Spleen (tissue), 11 donors: ENCODE measurements around the gene CHRM4. TPM values are rescaled to one million over a fixed set of nuclear protein-coding genes. Genes with fewer than 3 reads are reported as not detected.
A peak's percentile ranks its signal among the peaks of the same experiment; 100 is the strongest.

Experiments
- DNase-seq: peaks from one replicate; pipeline ENCODE4 v3.0.0-alpha.2; 2020
- H3K27ac ChIP-seq, 8 donors: fragments of 200-600 bp; sonication (generic) in 7 of 8; 1 replicate in 4 of 8; 2 replicates in 4 of 8; pipeline versions ENCODE4 v1.5.0 to v1.8.0; 2016 to 2021; ENCODE audit warnings: inconsistent platforms in 4 of 8, mild to moderate bottlenecking in 4 of 8, moderate library complexity in 1 of 8
- H3K27me3 ChIP-seq, 7 donors: fragments of 200-600 bp; sonication (generic) in 6 of 7; replicated peaks in 1 of 7; 1 replicate in 4 of 7; 2 replicates in 3 of 7; pipeline versions ENCODE4 v1.5.0 to v1.8.0; 2016 to 2021; ENCODE audit warnings: inconsistent platforms in 3 of 7, mild to moderate bottlenecking in 1 of 7
- H3K36me3 ChIP-seq, 6 donors: fragments of 200-600 bp; sonication (generic) in 5 of 6; 1 replicate in 4 of 6; 2 replicates in 2 of 6; pipeline versions ENCODE4 v1.5.0 to v1.8.0; 2016 to 2021; ENCODE audit warnings: inconsistent platforms in 2 of 6
- H3K4me1 ChIP-seq, 6 donors: fragments of 200-600 bp; sonication (generic) in 5 of 6; 1 replicate in 3 of 6; 2 replicates in 3 of 6; pipeline versions ENCODE4 v1.5.0 to v1.8.0; 2016 to 2021; ENCODE audit warnings: inconsistent platforms in 3 of 6
- H3K4me3 ChIP-seq, 8 donors: fragments of 200-600 bp; sonication (generic) in 7 of 8; 1 replicate in 4 of 8; 2 replicates in 4 of 8; pipeline versions ENCODE4 v1.5.0 to v1.8.0; 2016 to 2021; ENCODE audit warnings: inconsistent platforms in 4 of 8, mild to moderate bottlenecking in 4 of 8, moderate library complexity in 2 of 8
- H3K9me3 ChIP-seq, 8 donors: fragments of 200-600 bp; sonication (generic) in 7 of 8; 1 replicate in 4 of 8; 2 replicates in 4 of 8; pipeline versions ENCODE4 v1.5.0 to v1.8.0; 2016 to 2021; ENCODE audit warnings: inconsistent platforms in 4 of 8
- CTCF ChIP-seq, 11 experiments: fragments of 200-600 bp in 7 of 11; fragments of 450-650 bp in 4 of 11; sonication (generic) in 4 of 11; IDR thresholded peaks in 8 of 11; conservative IDR thresholded peaks in 3 of 11; 1 replicate in 7 of 11; 2 replicates in 4 of 11; pipeline versions ENCODE4 v1.4.0 to v1.8.0; 2016 to 2021; ENCODE audit warnings: antibody characterized with exemption in 11 of 11, inconsistent platforms in 4 of 11, mild to moderate bottlenecking in 1 of 11
- POLR2A ChIP-seq, 3 donors: fragments of 450-650 bp; IDR thresholded peaks; one replicate each; pipeline ENCODE4 v1.5.1; 2017; ENCODE audit warnings: antibody characterized with exemption in 3 of 3, mild to moderate bottlenecking in 1 of 3
- POLR2AphosphoS5 ChIP-seq, 3 donors: sonication (generic); formaldehyde crosslinking; IDR thresholded peaks; one replicate each; pipeline ENCODE4 v1.5.1; 2017; ENCODE audit warnings: antibody characterized with exemption in 3 of 3
- WGBS, 5 donors: extraction: QIAGEN DNeasy Blood & Tissue Kit in 3 of 5; methylation state at CpG; one replicate each; pipeline versions ENCODE4 v1.1.5 to v1.1.7; 2013 to 2018; 5-methylcytosine and 5-hydroxymethylcytosine counted together
- intact Hi-C: fragments of 100-400 bp; cut with DNase I; formaldehyde crosslinking; loops from one replicate; pipeline ENCODE4 v1.15.0; 2023; ENCODE audit warnings: low total_unique reads
- polyA plus RNA-seq, 3 donors: library from polyadenylated mRNA; stranded (reverse); fragments of 200-250 nt; gene quantifications; one replicate each; pipeline ENCODE4 v1.2.1, GENCODE V29; 2013
- total RNA-seq, 7 donors: library from RNA; depleted of rRNA in 3 of 7; stranded (reverse); fragments of >200 nt in 3 of 7; fragmentation: NEBNext Ultra II Directional in 4 of 7; extraction: Animal tissue kit (Norgen Biotek cat#: 25700) in 4 of 7; gene quantifications; one replicate each; pipeline versions ENCODE4 v1.1.0 to v1.2.1, GENCODE V29; 2016 to 2021
- donor health status: healthy with polysubstance abuse.
- donor health status: DM: no; HTN: no; CAD: no; lungs with moderate emphysema.
- donor health status: DM: no; HTN: no; CAD: no.
- donor health status: Bipolar disorder and iron deficiency.
- donor health status: healthy.
- donor health status: DM: no; HTN: no; CAD: no.
- donor health status: DM: yes; HTN: yes; CAD: no.

Gene CHRM4
- total and polyA plus RNA-seq, 10 donors = 0.06 to 34.1 (median 3.3) TPM

- Histone ChIP-seq H3K4me3 (no peak overlapping the region), H3K9me3 (no peaks in the 10 kb centered on the region), H3K36me3 (peaks cover 0 to 9% (median 0%) of the 10 kb centered on the region in 6 donors), H3K27me3 (peaks cover 11 to 100% (median 65%) of the 10 kb centered on the region in 7 donors), H3K27ac (peak overlapping the region in 3 of 8 donors; percentile 11 to 28 (median 27)), H3K4me1 (peaks cover 25 to 81% (median 50%) of the 10 kb centered on the region in 6 donors)
- WGBS, 5 donors = 3 to 7% (median 7%) methylated on average over 19 to 24 of the region's 24 CpGs
- intact Hi-C loops = loop anchor here (5.0 to 10.0 kb wide), 2 partner anchors 144 to 207 kb away; partner anchors contain the start of gene AMBRA1
- peak; percentile 76 for DNase-seq
- TF ChIP-seq CTCF (IDR thresholded peaks at IDR 0.05 in 8 of 11, conservative IDR thresholded peaks at IDR 0.05 in 3 of 11) (no peak), POLR2AphosphoS5 (IDR thresholded peaks at IDR 0.05) (peak in 2 of 3 donors; percentile 45 to 59)
Observed at GRCh38 chr11:46387919-46388618, 3.5 kb downstream of the CHRM4 start.

- TF ChIP-seq POLR2A (IDR thresholded peaks at IDR 0.05) = no peak
- TF ChIP-seq POLR2AphosphoS5 (IDR thresholded peaks at IDR 0.05) = no peak
- TF ChIP-seq CTCF (IDR thresholded peaks at IDR 0.05 in 8 of 11, conservative IDR thresholded peaks at IDR 0.05 in 3 of 11) = no peak
- no peak for DNase-seq
- Histone ChIP-seq H3K4me3 (no peak overlapping the region), H3K9me3 (no peaks in the 10 kb centered on the region), H3K27me3 (peaks cover 11 to 100% (median 61%) of the 10 kb centered on the region in 7 donors), H3K36me3 (peaks cover 0 to 9% (median 0%) of the 10 kb centered on the region in 6 donors), H3K4me1 (peaks cover 19 to 81% (median 50%) of the 10 kb centered on the region in 6 donors), H3K27ac (no peak overlapping the region)
- intact Hi-C loops = loop anchor here (5.0 to 10.0 kb wide), 2 partner anchors 145 to 207 kb away; partner anchors contain the start of gene AMBRA1
- 74 to 84% (median 77%) methylated on average over 5 of the region's 5 CpGs for WGBS, 5 donors
Observed at GRCh38 chr11:46387456-46387855, 4.1 kb downstream of the CHRM4 start.

- 84 to 97% (median 88%) methylated on average over 4 of the region's 4 CpGs for WGBS, 5 donors
- peaks cover 11 to 100% (median 59%) of the 10 kb centered on the region in 7 donors for H3K27me3 ChIP-seq
Observed at GRCh38 chr11:46386674-46387073, 4.9 kb downstream of the CHRM4 start.

GRCh38 chr11:46386005-46386578 is 5.5 kb downstream of the CHRM4 start:
- no peak overlapping the region for H3K4me3 ChIP-seq
- intact Hi-C loops = loop anchor here (5.0 to 10.0 kb wide), 2 partner anchors 146 to 209 kb away; partner anchors contain the start of gene AMBRA1
- 78 to 92% (median 89%) methylated on average over 23 to 25 of the region's 25 CpGs for WGBS, 5 donors
- H3K9me3 ChIP-seq = no peaks in the 10 kb centered on the region
- peaks cover 11 to 100% (median 55%) of the 10 kb centered on the region in 7 donors for H3K27me3 ChIP-seq
- H3K27ac ChIP-seq = no peak overlapping the region
- no peak for TF ChIP-seq CTCF (IDR thresholded peaks at IDR 0.05 in 8 of 11, conservative IDR thresholded peaks at IDR 0.05 in 3 of 11)
- no peak for TF ChIP-seq POLR2A (IDR thresholded peaks at IDR 0.05)
- peak in 1 of 3 donors; percentile 12 for TF ChIP-seq POLR2AphosphoS5 (IDR thresholded peaks at IDR 0.05)
- DNase-seq = no peak
- H3K36me3 ChIP-seq = peaks cover 0 to 9% (median 0%) of the 10 kb centered on the region in 6 donors
- H3K4me1 ChIP-seq = peaks cover 23 to 80% (median 47%) of the 10 kb centered on the region in 6 donors

More at GRCh38 chr11:46386674-46387073, 4.9 kb downstream of the CHRM4 start:
- intact Hi-C loops = loop anchor here (5.0 to 10.0 kb wide), 2 partner anchors 146 to 208 kb away; partner anchors contain the start of gene AMBRA1
- peak; percentile 58 for DNase-seq
- Histone ChIP-seq H3K36me3 (peaks cover 0 to 9% (median 0%) of the 10 kb centered on the region in 6 donors), H3K4me3 (no peak overlapping the region), H3K9me3 (no peaks in the 10 kb centered on the region), H3K4me1 (peaks cover 25 to 81% (median 50%) of the 10 kb centered on the region in 6 donors), H3K27ac (no peak overlapping the region)
- TF ChIP-seq POLR2A (IDR thresholded peaks at IDR 0.05) (no peak), POLR2AphosphoS5 (IDR thresholded peaks at IDR 0.05) (no peak)
